Sigmoid colon (tissue), 7 donors: Measurements from ENCODE around the gene SPTBN1. TPM values are rescaled to one million over a fixed set of nuclear protein-coding genes. Genes with fewer than 3 reads are reported as not detected.

Experiments used
- DNase-seq: peaks from one replicate; pipeline ENCODE4 v3.0.0-alpha.2; 2019
- H3K27ac ChIP-seq, 4 donors: fragments of 200-600 bp; sonication (generic); one replicate each; pipeline ENCODE4 v1.5.1; 2016 to 2019; ENCODE audit warnings: mild to moderate bottlenecking in 1 of 4
- H3K27me3 ChIP-seq, 3 donors: fragments of 200-600 bp; sonication (generic); one replicate each; pipeline ENCODE4 v1.5.1; 2019; ENCODE audit warnings: mild to moderate bottlenecking in 1 of 3
- H3K36me3 ChIP-seq, 4 donors: fragments of 200-600 bp; sonication (generic); one replicate each; pipeline ENCODE4 v1.5.1; 2016 to 2019
- H3K4me1 ChIP-seq, 4 donors: fragments of 200-600 bp; sonication (generic); one replicate each; pipeline ENCODE4 v1.5.1; 2017 to 2019
- H3K4me3 ChIP-seq, 4 donors: fragments of 200-600 bp; sonication (generic); one replicate each; pipeline ENCODE4 v1.5.1; 2017 to 2019; ENCODE audit warnings: mild to moderate bottlenecking in 2 of 4, moderate library complexity in 1 of 4
- H3K9me3 ChIP-seq, 4 donors: fragments of 200-600 bp in 3 of 4; sonication (generic) in 3 of 4; one replicate each; pipeline versions ENCODE4 v1.5.1 to v1.6.1; 2013 to 2019
- EP300 ChIP-seq, 4 donors: sonication (generic); formaldehyde crosslinking; IDR thresholded peaks; one replicate each; pipeline ENCODE4 v1.6.1; 2017; ENCODE audit warnings: antibody characterized with exemption in 4 of 4
- POLR2A ChIP-seq, 2 donors: fragments of 450-650 bp; IDR thresholded peaks; one replicate each; pipeline ENCODE4 v1.6.1; 2016; ENCODE audit warnings: antibody characterized with exemption in 2 of 2, mild to moderate bottlenecking in 2 of 2, moderate library complexity in 2 of 2
- POLR2AphosphoS5 ChIP-seq, 4 donors: sonication (generic); formaldehyde crosslinking; IDR thresholded peaks; one replicate each; pipeline ENCODE4 v1.6.1; 2017; ENCODE audit warnings: antibody characterized with exemption in 4 of 4
- WGBS, 2 donors: extraction: QIAGEN DNeasy Blood & Tissue Kit; methylation state at CpG; one replicate each; pipeline ENCODE4 v1.1.7; 2013; 5-methylcytosine and 5-hydroxymethylcytosine counted together
- intact Hi-C: fragments of 100-400 bp; cut with DNase I; formaldehyde crosslinking; loops from one replicate; pipeline ENCODE4 v1.15.1; 2023
- polyA plus RNA-seq, 3 donors: library from polyadenylated mRNA; stranded (reverse); fragments of 200-250 nt; gene quantifications; one replicate each; pipeline ENCODE4 v1.2.3, GENCODE V29; 2013
- total RNA-seq, 4 donors: library from RNA; depleted of rRNA; stranded (reverse); fragments of >200 nt; gene quantifications; one replicate each; pipeline ENCODE4 v1.1.0, GENCODE V29; 2016
- TF ChIP-seq, protein P1 (sequence below), 4 experiments: fragments of 450-650 bp in 3 of 4; fragments of 200-600 bp in 1 of 4; IDR thresholded peaks; one replicate each; pipeline ENCODE4 v1.5.1; 2016 to 2019; ENCODE audit warnings: antibody characterized with exemption in 4 of 4, mild to moderate bottlenecking in 3 of 4, moderate library complexity in 2 of 4
- donor health status: healthy with polysubstance abuse.
- donor health status: Bipolar disorder and iron deficiency.
- donor health status: healthy.

The SPTBN1 gene
- total and polyA plus RNA-seq, 7 donors: 23.1 to 273 (median 169) TPM

DNA sequence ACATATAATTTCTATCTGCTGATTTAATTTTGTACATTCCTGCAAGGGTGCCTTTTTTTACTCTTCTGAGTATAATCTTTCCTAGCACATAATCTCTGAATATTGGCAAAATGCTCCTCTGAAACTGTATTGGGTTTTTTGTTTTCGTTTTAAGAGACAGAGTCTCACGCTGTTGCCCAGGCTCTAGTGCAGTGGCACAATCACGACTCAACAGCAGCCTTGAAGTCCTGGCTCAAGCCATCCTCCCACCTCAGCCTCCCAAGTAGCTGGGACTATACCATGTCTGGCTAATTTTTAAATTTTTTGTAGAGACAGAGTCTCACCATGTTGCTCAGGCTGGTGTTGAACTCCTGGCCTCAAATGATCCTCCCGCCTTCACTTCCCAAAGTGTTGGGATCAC is 104.9 kb downstream of the SPTBN1 start:
- Histone ChIP-seq H3K9me3 (no peaks in the 10 kb centered on the region), H3K36me3 (no peaks in the 10 kb centered on the region), H3K4me1 (peaks cover 0 to 55% (median 43%) of the 10 kb centered on the region in 4 donors), H3K27ac (peak overlapping the region; percentile 71 to 92 (median 81)), H3K27me3 (no peaks in the 10 kb centered on the region), H3K4me3 (peak overlapping the region in 1 of 4 donors; percentile 58)
- TF ChIP-seq EP300 (IDR thresholded peaks at IDR 0.05): no peak
- TF ChIP-seq POLR2A (IDR thresholded peaks at IDR 0.05): no peak
- TF ChIP-seq, protein P1, sequence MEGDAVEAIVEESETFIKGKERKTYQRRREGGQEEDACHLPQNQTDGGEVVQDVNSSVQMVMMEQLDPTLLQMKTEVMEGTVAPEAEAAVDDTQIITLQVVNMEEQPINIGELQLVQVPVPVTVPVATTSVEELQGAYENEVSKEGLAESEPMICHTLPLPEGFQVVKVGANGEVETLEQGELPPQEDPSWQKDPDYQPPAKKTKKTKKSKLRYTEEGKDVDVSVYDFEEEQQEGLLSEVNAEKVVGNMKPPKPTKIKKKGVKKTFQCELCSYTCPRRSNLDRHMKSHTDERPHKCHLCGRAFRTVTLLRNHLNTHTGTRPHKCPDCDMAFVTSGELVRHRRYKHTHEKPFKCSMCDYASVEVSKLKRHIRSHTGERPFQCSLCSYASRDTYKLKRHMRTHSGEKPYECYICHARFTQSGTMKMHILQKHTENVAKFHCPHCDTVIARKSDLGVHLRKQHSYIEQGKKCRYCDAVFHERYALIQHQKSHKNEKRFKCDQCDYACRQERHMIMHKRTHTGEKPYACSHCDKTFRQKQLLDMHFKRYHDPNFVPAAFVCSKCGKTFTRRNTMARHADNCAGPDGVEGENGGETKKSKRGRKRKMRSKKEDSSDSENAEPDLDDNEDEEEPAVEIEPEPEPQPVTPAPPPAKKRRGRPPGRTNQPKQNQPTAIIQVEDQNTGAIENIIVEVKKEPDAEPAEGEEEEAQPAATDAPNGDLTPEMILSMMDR (IDR thresholded peaks at IDR 0.05): no peak
- TF ChIP-seq POLR2AphosphoS5 (IDR thresholded peaks at IDR 0.05): no peak
- intact Hi-C loops: no loop called here
- 22 to 29% methylated on average over 4 of the region's 4 CpGs for WGBS, 2 donors
- no peak for DNase-seq

DNA sequence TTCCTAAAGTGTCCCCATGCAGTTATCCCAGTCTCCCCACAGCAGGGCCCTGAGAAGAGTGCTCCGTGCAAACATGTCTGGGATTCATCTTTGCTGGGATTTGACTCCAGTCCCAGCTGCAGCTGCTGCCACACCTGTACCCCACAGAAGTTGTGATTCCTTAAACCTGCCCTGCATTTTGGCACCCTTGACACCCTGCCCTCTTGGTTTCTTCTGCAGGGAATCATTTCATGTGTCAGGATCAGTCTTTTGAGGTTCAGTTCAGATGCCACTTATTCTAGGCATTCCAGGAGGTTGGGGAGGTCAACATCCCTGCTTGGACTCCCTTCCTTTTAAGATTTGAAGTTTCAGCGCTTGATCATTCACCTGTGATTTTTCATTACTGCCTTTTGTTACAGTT is 108.3 kb downstream of the SPTBN1 start:
- Histone ChIP-seq H3K9me3 (no peaks in the 10 kb centered on the region), H3K4me1 (peaks cover 0 to 29% (median 21%) of the 10 kb centered on the region in 4 donors), H3K27ac (no peak overlapping the region), H3K36me3 (no peaks in the 10 kb centered on the region), H3K27me3 (no peaks in the 10 kb centered on the region), H3K4me3 (no peak overlapping the region)
- 82 to 87% methylated on average over 2 of the region's 2 CpGs for WGBS, 2 donors
- no peak for DNase-seq
- intact Hi-C loops: no loop called here
- TF ChIP-seq POLR2AphosphoS5 (IDR thresholded peaks at IDR 0.05) (no peak), POLR2A (IDR thresholded peaks at IDR 0.05) (no peak), EP300 (IDR thresholded peaks at IDR 0.05) (no peak)
- TF ChIP-seq, protein P1 (IDR thresholded peaks at IDR 0.05): no peak

DNA sequence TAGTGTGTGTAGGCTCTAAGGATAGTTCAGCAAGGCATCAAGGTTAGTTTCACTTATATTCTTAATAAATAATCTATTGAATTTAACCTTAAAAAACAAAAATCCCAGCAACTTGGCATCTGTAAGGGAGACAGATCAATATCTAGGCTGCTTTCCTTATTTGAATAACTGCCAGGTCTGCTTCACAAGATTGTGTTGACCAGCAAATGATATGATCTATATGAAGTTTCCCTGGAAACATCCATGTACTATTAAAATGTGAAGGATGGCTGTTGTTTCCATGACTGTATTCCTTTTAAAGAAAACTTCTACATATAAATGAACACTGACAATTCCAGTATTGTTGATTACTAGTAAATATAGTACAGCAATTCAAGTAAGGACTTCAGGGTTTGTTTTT is 109.4 kb downstream of the SPTBN1 start:
- Histone ChIP-seq H3K27ac (no peak overlapping the region), H3K4me3 (no peak overlapping the region), H3K27me3 (no peaks in the 10 kb centered on the region), H3K4me1 (peaks cover 0 to 32% (median 25%) of the 10 kb centered on the region in 4 donors), H3K36me3 (no peaks in the 10 kb centered on the region), H3K9me3 (no peaks in the 10 kb centered on the region)
- no peak for TF ChIP-seq EP300 (IDR thresholded peaks at IDR 0.05)
- TF ChIP-seq POLR2AphosphoS5 (IDR thresholded peaks at IDR 0.05): no peak
- no peak for TF ChIP-seq POLR2A (IDR thresholded peaks at IDR 0.05)
- DNase-seq: no peak
- intact Hi-C loops: no loop called here

DNA sequence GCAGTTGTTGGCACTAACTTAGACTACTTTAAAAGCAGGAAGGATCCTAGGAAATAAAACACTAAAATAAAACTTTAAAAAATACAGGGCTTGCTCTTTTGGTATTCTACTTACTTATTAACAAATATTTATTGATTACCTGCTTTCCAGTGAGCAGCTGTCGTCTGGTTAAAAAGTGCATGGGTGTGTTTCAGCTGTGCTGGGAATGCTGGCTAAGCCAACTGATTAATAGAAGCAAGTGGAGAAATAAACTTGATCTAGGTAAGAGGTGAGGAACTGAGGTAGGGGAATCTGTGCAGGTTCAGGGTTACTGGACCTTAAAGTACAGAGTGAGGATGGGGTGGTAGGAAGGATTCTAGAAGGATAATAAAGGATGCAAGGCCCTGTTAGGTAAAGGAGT is 110.8 kb downstream of the SPTBN1 start:
- H3K4me3 ChIP-seq: no peak overlapping the region
- intact Hi-C loops: no loop called here
- DNase-seq: no peak
- peaks cover 0 to 35% (median 31%) of the 10 kb centered on the region in 4 donors for H3K4me1 ChIP-seq
- no peaks in the 10 kb centered on the region for H3K36me3 ChIP-seq
- 43 to 81% methylated on average over 1 of the region's 1 CpG for WGBS, 2 donors
- TF ChIP-seq, protein P1 (IDR thresholded peaks at IDR 0.05): no peak
- no peak for TF ChIP-seq EP300 (IDR thresholded peaks at IDR 0.05)
- TF ChIP-seq POLR2A (IDR thresholded peaks at IDR 0.05): no peak
- TF ChIP-seq POLR2AphosphoS5 (IDR thresholded peaks at IDR 0.05): no peak
- no peaks in the 10 kb centered on the region for H3K9me3 ChIP-seq
- no peaks in the 10 kb centered on the region for H3K27me3 ChIP-seq
- H3K27ac ChIP-seq: no peak overlapping the region

DNA sequence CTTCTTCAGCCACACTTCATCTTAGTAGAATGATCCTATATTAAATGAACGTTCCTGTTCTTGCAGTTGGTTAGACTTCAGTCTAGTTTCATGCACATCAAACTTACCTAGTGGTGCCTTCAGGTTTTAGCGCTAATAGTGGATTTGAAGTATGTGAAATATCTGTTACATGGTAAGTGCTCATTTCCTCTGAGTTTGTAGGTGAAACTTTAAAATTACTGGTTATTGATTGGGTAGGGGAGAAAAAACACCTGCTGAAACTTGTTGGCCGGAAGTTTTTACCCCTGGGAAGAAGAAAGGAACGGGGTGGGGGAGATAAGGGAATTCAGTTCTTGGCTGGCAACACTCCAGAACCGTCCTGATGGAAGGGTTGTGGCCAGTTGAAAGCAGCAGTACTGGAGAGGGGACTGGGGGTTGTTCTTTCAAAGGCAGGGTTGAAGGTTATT is 112.8 kb downstream of the SPTBN1 start:
- no peaks in the 10 kb centered on the region for H3K9me3 ChIP-seq
- intact Hi-C loops: no loop called here
- DNase-seq: no peak

More for the DNA sequence above, 112.8 kb downstream of the SPTBN1 start:
- no peaks in the 10 kb centered on the region for H3K27me3 ChIP-seq
- H3K4me1 ChIP-seq: peaks cover 0 to 55% (median 51%) of the 10 kb centered on the region in 4 donors
- no peak overlapping the region for H3K4me3 ChIP-seq
- H3K36me3 ChIP-seq: no peaks in the 10 kb centered on the region
- 10 to 15% methylated on average over 5 of the region's 5 CpGs for WGBS, 2 donors
- H3K27ac ChIP-seq: peak overlapping the region in 2 of 4 donors; percentile 23 to 48
- TF ChIP-seq POLR2A (IDR thresholded peaks at IDR 0.05): no peak
- no peak for TF ChIP-seq EP300 (IDR thresholded peaks at IDR 0.05)
- TF ChIP-seq POLR2AphosphoS5 (IDR thresholded peaks at IDR 0.05): no peak
- TF ChIP-seq, protein P1 (IDR thresholded peaks at IDR 0.05): no peak
